GM10248 (cell line): Measurements from ENCODE around the gene SPTBN1.

ENCODE experiments used
- CTCF ChIA-PET: fragments of 300-600 bp; sonication (Branson Sonifier 250); formaldehyde crosslinking; extraction: SDS; loops from one replicate; lab custom pipeline; 2021; ENCODE audit warnings: antibody characterized with exemption; lab: Yijun Ruan, JAX
- POLR2A ChIA-PET: fragments of 350-650 bp; sonication (Branson Sonifier 250); formaldehyde crosslinking; extraction: SDS; loops from one replicate; lab custom pipeline; 2020; ENCODE audit warnings: antibody characterized with exemption; lab: Yijun Ruan, JAX
- DNase-seq: peaks from one replicate; pipeline ENCODE4 v3.0.0; 2012; ENCODE audit errors: extremely low spot score
- TF ChIP-seq, protein P1 (sequence below): IDR thresholded peaks from 2 replicates; pipeline ENCODE4 v1.5.1; 2012; ENCODE audit warnings: mild to moderate bottlenecking, low read depth; ENCODE audit errors: extremely low read depth, missing control alignments, control extremely low read depth

The SPTBN1 gene

DNA sequence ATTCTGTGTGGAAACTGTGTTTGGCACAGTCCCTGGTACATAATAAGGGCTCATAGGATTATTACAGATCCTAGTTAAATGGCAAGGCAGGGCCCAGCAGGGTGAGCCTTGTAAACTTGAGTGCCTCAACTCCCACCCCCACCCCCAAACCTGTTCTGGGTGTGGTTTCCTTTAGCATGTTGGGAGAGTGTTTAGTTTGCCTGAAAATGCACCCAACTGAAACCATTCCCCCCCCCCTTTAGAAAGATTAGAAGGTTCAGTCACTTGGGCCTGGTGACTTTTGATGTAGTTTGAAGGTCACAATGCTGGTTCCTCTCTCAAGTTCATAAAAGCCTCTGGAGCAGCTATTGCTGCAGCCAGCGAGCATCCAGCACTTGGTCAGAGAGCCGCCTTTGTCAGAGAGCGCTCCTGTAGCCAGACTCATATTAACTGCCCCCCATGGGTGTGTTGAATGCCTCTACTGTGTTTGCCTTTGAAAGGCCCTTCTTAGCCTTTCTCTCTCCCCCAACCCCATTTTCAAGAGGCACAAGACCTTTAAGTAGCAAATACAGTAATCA lies 113.7 kb downstream of the SPTBN1 start:
- TF ChIP-seq, protein P1, sequence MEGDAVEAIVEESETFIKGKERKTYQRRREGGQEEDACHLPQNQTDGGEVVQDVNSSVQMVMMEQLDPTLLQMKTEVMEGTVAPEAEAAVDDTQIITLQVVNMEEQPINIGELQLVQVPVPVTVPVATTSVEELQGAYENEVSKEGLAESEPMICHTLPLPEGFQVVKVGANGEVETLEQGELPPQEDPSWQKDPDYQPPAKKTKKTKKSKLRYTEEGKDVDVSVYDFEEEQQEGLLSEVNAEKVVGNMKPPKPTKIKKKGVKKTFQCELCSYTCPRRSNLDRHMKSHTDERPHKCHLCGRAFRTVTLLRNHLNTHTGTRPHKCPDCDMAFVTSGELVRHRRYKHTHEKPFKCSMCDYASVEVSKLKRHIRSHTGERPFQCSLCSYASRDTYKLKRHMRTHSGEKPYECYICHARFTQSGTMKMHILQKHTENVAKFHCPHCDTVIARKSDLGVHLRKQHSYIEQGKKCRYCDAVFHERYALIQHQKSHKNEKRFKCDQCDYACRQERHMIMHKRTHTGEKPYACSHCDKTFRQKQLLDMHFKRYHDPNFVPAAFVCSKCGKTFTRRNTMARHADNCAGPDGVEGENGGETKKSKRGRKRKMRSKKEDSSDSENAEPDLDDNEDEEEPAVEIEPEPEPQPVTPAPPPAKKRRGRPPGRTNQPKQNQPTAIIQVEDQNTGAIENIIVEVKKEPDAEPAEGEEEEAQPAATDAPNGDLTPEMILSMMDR = no peak
- CTCF ChIA-PET = interaction anchor here (1.2 to 3.3 kb wide), 2 partner anchors 11 to 47 kb away, joined by 4 to 26 read pairs; no protein-coding TSS in a partner anchor
- DNase-seq = no peak
- POLR2A ChIA-PET = interaction anchor here (2.4 kb wide), 1 partner anchor 11 kb away, joined by 11 read pairs; no protein-coding TSS in a partner anchor

DNA sequence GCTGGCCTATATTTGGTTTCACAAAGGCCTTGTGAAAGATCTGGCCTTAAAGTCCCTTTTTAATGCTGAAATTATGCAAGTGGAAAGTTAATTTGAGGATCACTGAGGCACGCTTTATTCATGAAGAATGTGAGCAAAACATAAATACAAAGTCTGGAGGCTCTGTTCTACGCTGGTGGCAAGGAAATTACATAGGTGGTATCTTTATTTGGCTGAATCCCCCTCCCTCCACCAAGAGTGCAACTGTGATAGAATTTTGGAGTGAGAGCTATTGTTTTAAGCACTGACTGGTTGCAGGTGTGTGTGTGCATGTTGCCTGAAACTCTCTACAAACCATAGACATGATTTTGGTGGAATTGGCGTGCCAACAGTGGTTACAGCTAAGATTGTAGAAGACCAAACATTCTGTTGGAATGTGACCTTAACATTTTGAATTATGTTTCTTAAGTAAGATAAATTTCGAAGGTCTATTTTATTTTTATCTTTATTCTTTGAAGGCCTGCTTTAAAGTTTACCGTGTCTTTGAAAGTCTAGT lies 114.3 kb downstream of the SPTBN1 start:
- TF ChIP-seq, protein P1 = no peak
- no peak for DNase-seq
- CTCF ChIA-PET = interaction anchor here (1.2 to 3.3 kb wide), 4 partner anchors 11 to 95 kb away, joined by 3 to 26 read pairs (median 4); no protein-coding TSS in a partner anchor
- POLR2A ChIA-PET = interaction anchor here (2.4 kb wide), 1 partner anchor 10 kb away, joined by 11 read pairs; no protein-coding TSS in a partner anchor

DNA sequence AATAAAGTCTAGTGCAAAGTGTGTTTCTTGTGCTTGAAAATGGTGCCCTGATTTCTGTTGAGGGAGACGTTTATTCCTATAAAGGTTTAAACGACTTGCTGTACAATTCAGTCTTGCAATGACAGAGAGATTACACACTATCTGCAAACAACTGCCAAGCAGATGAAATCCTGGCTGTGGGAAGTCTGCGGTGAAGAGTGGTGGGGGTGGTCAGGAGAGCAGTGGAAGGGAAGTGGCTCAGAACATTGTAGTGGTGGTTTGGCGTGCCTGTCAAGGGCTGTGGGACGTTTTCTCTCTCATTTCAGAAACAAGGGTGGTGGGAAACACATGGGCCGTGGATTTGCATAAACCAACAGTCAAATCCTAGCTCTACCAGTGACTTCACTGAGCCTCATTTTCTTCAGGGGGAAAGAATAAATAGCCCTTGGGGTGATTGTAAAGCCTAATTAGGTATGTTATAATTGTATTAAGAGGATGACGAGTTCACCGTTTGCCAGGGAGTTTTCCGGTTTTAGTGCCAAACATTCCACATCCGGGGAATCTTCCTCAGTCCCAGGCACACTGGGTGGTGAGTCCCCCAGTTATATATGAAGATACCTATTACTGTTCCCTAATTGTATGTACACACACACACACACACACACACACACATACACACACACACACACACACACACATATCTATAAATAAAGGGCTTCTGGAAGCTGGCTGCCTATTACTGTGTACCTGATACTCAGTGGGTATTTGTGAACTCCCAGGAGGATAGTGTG lies 115.0 kb downstream of the SPTBN1 start:
- ChIA-PET POLR2A (interaction anchor here (1.1 to 2.4 kb wide), 4 partner anchors 10 to 82 kb away, joined by 3 to 11 read pairs (median 4); no protein-coding TSS in a partner anchor), CTCF (interaction anchor here (1.2 to 3.3 kb wide), 8 partner anchors 8 to 94 kb away, joined by 3 to 26 read pairs (median 4); no protein-coding TSS in a partner anchor)
- TF ChIP-seq, protein P1 = no peak
- peak; percentile 71 for DNase-seq

DNA sequence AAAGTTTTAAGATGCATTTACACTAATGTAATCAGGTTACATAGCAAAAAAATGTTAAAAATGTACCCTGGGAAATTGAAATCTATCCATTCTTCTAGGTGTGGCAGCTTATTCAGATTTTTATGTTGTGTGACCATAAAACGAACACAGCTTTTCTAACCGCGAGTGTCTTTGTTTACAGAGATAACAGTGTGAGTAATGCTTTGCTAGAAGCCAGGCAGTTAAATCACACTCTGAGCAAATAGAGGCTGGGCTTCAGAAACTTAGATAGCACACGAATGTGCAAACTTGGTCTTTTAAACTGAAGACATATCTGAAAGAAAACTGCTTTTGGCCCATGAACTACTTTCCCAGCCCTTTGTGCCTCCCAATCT lies 116.1 kb downstream of the SPTBN1 start:
- no peak for DNase-seq
- TF ChIP-seq, protein P1 = no peak
- ChIA-PET POLR2A (interaction anchor here (0.6 to 2.4 kb wide), 6 partner anchors 9 to 80 kb away, joined by 3 to 11 read pairs (median 3); no protein-coding TSS in a partner anchor), CTCF (interaction anchor here (0.9 to 3.3 kb wide), 7 partner anchors 8 to 50 kb away, joined by 3 to 26 read pairs (median 5); no protein-coding TSS in a partner anchor)

DNA sequence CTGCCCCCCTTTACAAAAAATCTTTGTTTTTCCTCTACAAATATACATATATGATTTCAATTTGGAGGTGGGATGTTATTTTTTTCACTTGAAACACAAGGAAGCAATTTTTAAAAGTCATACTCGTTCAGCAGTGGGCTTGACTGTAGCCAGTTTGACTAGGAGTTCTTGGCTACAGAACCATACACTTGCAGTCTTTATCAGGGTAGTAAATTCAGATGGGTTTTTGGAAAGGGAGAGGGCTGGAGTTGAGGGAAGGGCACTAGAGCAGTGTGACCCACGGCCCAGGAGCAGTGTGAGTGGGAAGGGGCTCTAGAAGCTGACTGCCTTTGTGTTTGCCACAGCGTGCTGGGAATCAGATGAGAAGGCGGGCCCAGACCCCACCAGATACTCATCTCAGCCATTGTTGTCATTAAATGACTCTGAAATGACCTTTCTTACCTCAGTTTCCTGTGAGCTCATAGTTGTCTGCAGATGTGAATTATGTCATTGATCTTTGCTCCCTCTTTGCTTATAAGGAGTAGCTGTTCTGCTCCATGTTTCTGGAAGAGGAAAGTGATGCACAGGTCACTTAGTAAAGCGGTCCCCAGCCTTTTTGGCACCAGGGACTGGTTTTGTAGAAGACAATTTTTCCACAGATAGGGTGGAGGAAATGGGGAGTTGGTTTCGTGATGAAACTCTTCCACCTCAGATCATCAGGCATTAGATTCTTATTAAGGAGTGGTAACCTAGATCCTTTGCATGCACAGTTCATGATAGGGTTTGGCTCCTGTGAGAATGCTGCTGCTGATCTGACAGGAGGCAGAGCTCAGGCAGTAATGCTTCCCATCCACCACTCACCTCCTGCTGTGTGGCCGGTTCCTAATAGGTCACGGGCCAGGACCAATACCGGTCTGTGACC lies 116.8 kb downstream of the SPTBN1 start:
- POLR2A ChIA-PET = interaction anchor here (0.5 to 1.6 kb wide), 5 partner anchors 9 to 136 kb away, joined by 3 to 5 read pairs (median 3); no protein-coding TSS in a partner anchor
- no peak for DNase-seq
- TF ChIP-seq, protein P1 = no peak
- CTCF ChIA-PET = interaction anchor here (0.9 to 2.8 kb wide), 6 partner anchors 7 to 50 kb away, joined by 3 to 7 read pairs (median 4); no protein-coding TSS in a partner anchor
